Measurements from ENCODE around the gene ETV3.

ETV3 gene

GRCh38 chr1:157088607-157089006 is 49.6 kb downstream of the ETV3 start:
- H3K27ac ChIP-seq (ENCODE audit: low read depth, low read length) = no peak overlapping the region
- no peaks in the 10 kb centered on the region for H3K9me2 ChIP-seq (replicated peaks; ENCODE audit: control insufficient read depth, low read length)
- no peaks in the 10 kb centered on the region for H4K20me1 ChIP-seq (ENCODE audit: control insufficient read depth, insufficient read depth, low read depth, low read length)
- H3K36me3 ChIP-seq (ENCODE audit: control insufficient read depth, low read length) = no peaks in the 10 kb centered on the region
- no peaks in the 10 kb centered on the region for H3K79me2 ChIP-seq (ENCODE audit: control insufficient read depth, low read length)
- no peaks in the 10 kb centered on the region for H3K9me3 ChIP-seq (ENCODE audit: control insufficient read depth, insufficient read depth, low read length)
- H3K4me1 ChIP-seq (ENCODE audit: control insufficient read depth, low read length) = no peaks in the 10 kb centered on the region
- peaks cover 7% of the 10 kb centered on the region; the same call in 1 of the 2 replicates for H3K27me3 ChIP-seq (ENCODE audit: control insufficient read depth, low read length)
- no peaks in the 10 kb centered on the region for H3F3A ChIP-seq (ENCODE audit: control insufficient read depth, insufficient read depth)
- H3K4me3 ChIP-seq (ENCODE audit: low read length) = no peak overlapping the region
- TF ChIP-seq EZH2phosphoT487 (IDR thresholded peaks at IDR 0.05; ENCODE audit: borderline replicate concordance, low read length) = no peak
- no peak for TF ChIP-seq CTCF (IDR thresholded peaks at IDR 0.05; ENCODE audit: low read depth, low read length, poor library complexity, severe bottlenecking)
- H3K4me2 ChIP-seq (ENCODE audit: low read length) = no peak overlapping the region

GRCh38 chr1:157087030-157087429 is 51.2 kb downstream of the ETV3 start:
- Histone ChIP-seq H3F3A (ENCODE audit: control insufficient read depth, insufficient read depth) (no peaks in the 10 kb centered on the region), H3K9me2 (replicated peaks; ENCODE audit: control insufficient read depth, low read length) (no peaks in the 10 kb centered on the region), H3K4me2 (ENCODE audit: low read length) (no peak overlapping the region), H3K36me3 (ENCODE audit: control insufficient read depth, low read length) (no peaks in the 10 kb centered on the region), H3K4me3 (ENCODE audit: low read length) (no peak overlapping the region), H3K4me1 (ENCODE audit: control insufficient read depth, low read length) (no peaks in the 10 kb centered on the region), H3K9me3 (ENCODE audit: control insufficient read depth, insufficient read depth, low read length) (no peaks in the 10 kb centered on the region), H3K79me2 (ENCODE audit: control insufficient read depth, low read length) (no peaks in the 10 kb centered on the region), H3K27me3 (ENCODE audit: control insufficient read depth, low read length) (peaks cover 7% of the 10 kb centered on the region; the same call in 1 of the 2 replicates), H3K27ac (ENCODE audit: low read depth, low read length) (no peak overlapping the region), H4K20me1 (ENCODE audit: control insufficient read depth, insufficient read depth, low read depth, low read length) (no peaks in the 10 kb centered on the region)
- TF ChIP-seq CTCF (IDR thresholded peaks at IDR 0.05; ENCODE audit: low read depth, low read length, poor library complexity, severe bottlenecking) (no peak), EZH2phosphoT487 (IDR thresholded peaks at IDR 0.05; ENCODE audit: borderline replicate concordance, low read length) (no peak)

GRCh38 chr1:157086299-157086698 is 51.9 kb downstream of the ETV3 start:
- Histone ChIP-seq H3K4me2 (ENCODE audit: low read length) (no peak overlapping the region), H3K36me3 (ENCODE audit: control insufficient read depth, low read length) (no peaks in the 10 kb centered on the region), H3K79me2 (ENCODE audit: control insufficient read depth, low read length) (no peaks in the 10 kb centered on the region), H4K20me1 (ENCODE audit: control insufficient read depth, insufficient read depth, low read depth, low read length) (no peaks in the 10 kb centered on the region), H3F3A (ENCODE audit: control insufficient read depth, insufficient read depth) (no peaks in the 10 kb centered on the region), H3K27ac (ENCODE audit: low read depth, low read length) (no peak overlapping the region), H3K9me3 (ENCODE audit: control insufficient read depth, insufficient read depth, low read length) (no peaks in the 10 kb centered on the region), H3K4me3 (ENCODE audit: low read length) (no peak overlapping the region), H3K4me1 (ENCODE audit: control insufficient read depth, low read length) (no peaks in the 10 kb centered on the region), H3K9me2 (replicated peaks; ENCODE audit: control insufficient read depth, low read length) (no peaks in the 10 kb centered on the region), H3K27me3 (ENCODE audit: control insufficient read depth, low read length) (peaks cover 4% of the 10 kb centered on the region; the same call in 1 of the 2 replicates)
- TF ChIP-seq EZH2phosphoT487 (IDR thresholded peaks at IDR 0.05; ENCODE audit: borderline replicate concordance, low read length) (no peak), CTCF (IDR thresholded peaks at IDR 0.05; ENCODE audit: low read depth, low read length, poor library complexity, severe bottlenecking) (no peak)
